CD4-positive, alpha-beta T cell (primary cell): Measurements from ENCODE around the gene MTRF1. TPM values are rescaled to one million over a fixed set of nuclear protein-coding genes. Genes with fewer than 3 reads are reported as not detected.

ENCODE experiments used
- ATAC-seq: fragments of 200-7000 bp; cut with Tn5 transposase; one replicate; pipeline ENCODE4 v1.10.0; 2022; ENCODE audit warnings: mild to moderate bottlenecking; ENCODE audit not compliant: poor library complexity
- CTCF ChIA-PET: fragments of 350-600 bp; sonication (Branson Sonifier 250); formaldehyde crosslinking; loops from one replicate; lab custom pipeline; 2021; ENCODE audit warnings: antibody characterized with exemption, inconsistent platforms; lab: Charles Lee
- POLR2A ChIA-PET: fragments of 350-600 bp; sonication (Branson Sonifier 250); formaldehyde crosslinking; loops from one replicate; lab custom pipeline; 2021; ENCODE audit warnings: antibody characterized with exemption, inconsistent platforms; lab: Charles Lee
- DNase-seq, 14 experiments: peaks; one replicate each; pipeline ENCODE4 v3.0.0-alpha.2; 2013 to 2020; ENCODE audit warnings: mixed read lengths in 2 of 14
- H3K27ac ChIP-seq, 2 donors: one replicate each; pipeline versions ENCODE4 v1.5.1 to v1.7.0; 2013; ENCODE audit warnings: low read length in 2 of 2, low read depth in 1 of 2, mild to moderate bottlenecking in 1 of 2
- H3K27me3 ChIP-seq, 2 experiments: 1 replicate in 1 of 2; 2 replicates in 1 of 2; pipeline versions ENCODE4 v1.6.1 to v1.7.0; 2013; ENCODE audit warnings: low read length in 2 of 2, control low read depth in 1 of 2, mild to moderate bottlenecking in 1 of 2, moderate library complexity in 1 of 2; ENCODE audit not compliant: insufficient read depth in 2 of 2, control insufficient read depth in 1 of 2
- H3K36me3 ChIP-seq: one replicate; pipeline ENCODE4 v1.6.1; 2013; ENCODE audit warnings: low read length, control low read depth; ENCODE audit not compliant: insufficient read depth
- H3K4me1 ChIP-seq: one replicate; pipeline ENCODE4 v1.6.1; 2013; ENCODE audit warnings: low read length, control low read depth; ENCODE audit not compliant: insufficient read depth
- H3K4me3 ChIP-seq: one replicate; pipeline ENCODE4 v1.5.1; 2013; ENCODE audit warnings: mild to moderate bottlenecking, low read length, moderate library complexity
- H3K9me3 ChIP-seq, 2 experiments: 1 replicate in 1 of 2; 2 replicates in 1 of 2; pipeline versions ENCODE4 v1.6.1 to v1.7.0; 2013; ENCODE audit warnings: low read length in 2 of 2, mild to moderate bottlenecking in 2 of 2, control low read depth in 1 of 2, moderate library complexity in 1 of 2; ENCODE audit not compliant: control insufficient read depth in 1 of 2, insufficient read depth in 1 of 2
- H3K27ac Mint-ChIP-seq: one replicate; pipeline ENCODE4 v1.8.0; 2020; ENCODE audit warnings: mixed read lengths
- H3K27me3 Mint-ChIP-seq: one replicate; pipeline ENCODE4 v1.8.0; 2021; ENCODE audit warnings: mixed read lengths
- H3K36me3 Mint-ChIP-seq: one replicate; pipeline ENCODE4 v1.8.0; 2021; ENCODE audit warnings: low read depth, mixed read lengths
- H3K4me1 Mint-ChIP-seq: one replicate; pipeline ENCODE4 v1.8.0; 2021; ENCODE audit warnings: low read depth, mixed read lengths
- H3K4me3 Mint-ChIP-seq: one replicate; pipeline ENCODE4 v1.8.0; 2020; ENCODE audit warnings: mild to moderate bottlenecking, mixed read lengths
- H3K9me3 Mint-ChIP-seq: one replicate; pipeline ENCODE4 v1.8.0; 2020; ENCODE audit warnings: mixed read lengths
- CTCF ChIP-seq: fragments of 200-600 bp; IDR thresholded peaks from one replicate; pipeline ENCODE4 v1.8.0; 2022; ENCODE audit warnings: antibody characterized with exemption, mild to moderate bottlenecking
- intact Hi-C, 2 experiments: fragments of 100-400 bp; cut with DNase I in 1 of 2; cut with micrococcal nuclease in 1 of 2; formaldehyde crosslinking; loops; one replicate each; pipeline versions ENCODE4 v1.15.1 to v1.9.0; 2023 to 2025; cut with DNase I, micrococcal nuclease
- total RNA-seq, 174 experiments: library from RNA in 2 of 174; stranded (reverse) in 2 of 174; gene quantifications; one replicate each; pipeline ENCODE4 v1.2.3 and lab custom pipeline; 2021 to 2026

The MTRF1 gene
- total RNA-seq, 2 experiments from 2014 or later, result 15.7 to 17.8 TPM

GRCh38 chr13:41213316-41213715, 50.1 kb downstream of the MTRF1 start:
- ChIA-PET POLR2A (no interaction called here), CTCF (no interaction called here)
- Mint-ChIP-seq H3K27ac (no peak overlapping the region), H3K4me3 (no peak overlapping the region), H3K4me1 (no peaks in the 10 kb centered on the region), H3K27me3 (no peaks in the 10 kb centered on the region), H3K36me3 (peaks cover 25% of the 10 kb centered on the region), H3K9me3 (peaks cover 17% of the 10 kb centered on the region)
- intact Hi-C loops, result no loop called here
- DNase-seq (no peak), ATAC-seq (no peak)
- H3K4me1 ChIP-seq, result no peaks in the 10 kb centered on the region
- no peaks in the 10 kb centered on the region for H3K27me3 ChIP-seq
- no peak for TF ChIP-seq CTCF
- H3K27ac ChIP-seq, result no peak overlapping the region
- H3K4me3 ChIP-seq, result no peak overlapping the region
- H3K9me3 ChIP-seq, result peaks cover 7 to 9% of the 10 kb centered on the region in 2 experiments
- no peaks in the 10 kb centered on the region for H3K36me3 ChIP-seq

GRCh38 chr13:41212881-41213280, 50.5 kb downstream of the MTRF1 start:
- CTCF ChIA-PET, result no interaction called here
- H3K36me3 ChIP-seq, result no peaks in the 10 kb centered on the region
- no peak for ATAC-seq
- peaks cover 7 to 9% of the 10 kb centered on the region in 2 experiments for H3K9me3 ChIP-seq
- no peak overlapping the region for H3K4me3 ChIP-seq
- H3K9me3 Mint-ChIP-seq, result peaks cover 20% of the 10 kb centered on the region
- no peaks in the 10 kb centered on the region for H3K4me1 Mint-ChIP-seq
- TF ChIP-seq CTCF, result no peak
- intact Hi-C loops, result no loop called here
- no peaks in the 10 kb centered on the region for H3K27me3 Mint-ChIP-seq
- no peak overlapping the region for H3K27ac ChIP-seq
- no peaks in the 10 kb centered on the region for H3K4me1 ChIP-seq
- no peak overlapping the region for H3K4me3 Mint-ChIP-seq
- H3K36me3 Mint-ChIP-seq, result peaks cover 24% of the 10 kb centered on the region
- no peak for DNase-seq
- POLR2A ChIA-PET, result no interaction called here
- no peaks in the 10 kb centered on the region for H3K27me3 ChIP-seq
- no peak overlapping the region for H3K27ac Mint-ChIP-seq

- H3K4me1 Mint-ChIP-seq, result no peaks in the 10 kb centered on the region
- H3K4me1 ChIP-seq, result no peaks in the 10 kb centered on the region
- no peaks in the 10 kb centered on the region for H3K36me3 ChIP-seq
- POLR2A ChIA-PET, result no interaction called here
- DNase-seq (no peak), ATAC-seq (no peak)
- no peak overlapping the region for H3K4me3 Mint-ChIP-seq
- no peaks in the 10 kb centered on the region for H3K27me3 ChIP-seq
- CTCF ChIA-PET, result no interaction called here
- H3K9me3 ChIP-seq, result peaks cover 7 to 9% of the 10 kb centered on the region in 2 experiments
- intact Hi-C loops, result no loop called here
- no peak overlapping the region for H3K27ac Mint-ChIP-seq
- H3K36me3 Mint-ChIP-seq, result peaks cover 15% of the 10 kb centered on the region
- H3K9me3 Mint-ChIP-seq, result peaks cover 23% of the 10 kb centered on the region
- no peaks in the 10 kb centered on the region for H3K27me3 Mint-ChIP-seq
- TF ChIP-seq CTCF, result no peak
- no peak overlapping the region for H3K4me3 ChIP-seq
- no peak overlapping the region for H3K27ac ChIP-seq
Observed at GRCh38 chr13:41211062-41211461, 52.3 kb downstream of the MTRF1 start.
